Upper lobe of left lung (tissue), 4 donors: ENCODE data around the gene IGSF9.

Experiments used
- CTCF ChIP-seq, 6 experiments: fragments of 450-650 bp in 4 of 6; fragments of 200-600 bp in 2 of 6; sonication (generic) in 2 of 6; IDR thresholded peaks; one replicate each; pipeline ENCODE4 v1.5.1; 2016 to 2019; ENCODE audit warnings: antibody characterized with exemption in 6 of 6
- POLR2A ChIP-seq, 4 donors: fragments of 450-650 bp; IDR thresholded peaks; one replicate each; pipeline ENCODE4 v1.5.1; 2016 to 2017; ENCODE audit warnings: antibody characterized with exemption in 4 of 4, mild to moderate bottlenecking in 2 of 4
- POLR2AphosphoS5 ChIP-seq, 2 donors: sonication (generic); formaldehyde crosslinking; IDR thresholded peaks; one replicate each; pipeline ENCODE4 v1.5.1; 2017; ENCODE audit warnings: antibody characterized with exemption in 2 of 2

- no peak for TF ChIP-seq CTCF (IDR thresholded peaks at IDR 0.05)
- no peak for TF ChIP-seq POLR2A (IDR thresholded peaks at IDR 0.05)
- no peak for TF ChIP-seq POLR2AphosphoS5 (IDR thresholded peaks at IDR 0.05)
These were observed 56.2 kb downstream of the IGSF9 start for GRCh38 chr1:159889202-159889601.
